AG08396 (cell line): ENCODE results near the gene TAS1R3.
A peak's percentile ranks its signal among the peaks of the same experiment; 100 is the strongest.

ENCODE experiments used
- DNase-seq: peaks from one replicate; pipeline ENCODE4 v3.0.0; 2012; ENCODE audit warnings: low spot score, mixed read lengths

Gene TAS1R3

GRCh38 chr1:1340185-1340584 lies 9.1 kb downstream of the TAS1R3 start:
- no peak for DNase-seq

- DNase-seq, result no peak
These were observed 9.9 kb downstream of the TAS1R3 start for GRCh38 chr1:1340791-1341548.

- DNase-seq, result no peak
These were observed 10.5 kb downstream of the TAS1R3 start for GRCh38 chr1:1341549-1342021.

- DNase-seq, result no peak
These were observed 11.0 kb downstream of the TAS1R3 start for GRCh38 chr1:1342061-1342562.

- DNase-seq, result no peak
These were observed 11.6 kb downstream of the TAS1R3 start for GRCh38 chr1:1342584-1343115.

- DNase-seq, result no peak
These were observed 12.8 kb downstream of the TAS1R3 start for GRCh38 chr1:1343811-1344421.

GRCh38 chr1:1344655-1345361 lies 13.7 kb downstream of the TAS1R3 start:
- peak; percentile 82 for DNase-seq

- no peak for DNase-seq
These were observed 14.3 kb downstream of the TAS1R3 start for GRCh38 chr1:1345384-1345783.

- DNase-seq, result no peak
These were observed 14.9 kb downstream of the TAS1R3 start for GRCh38 chr1:1345860-1346500.

- no peak for DNase-seq
These were observed 15.4 kb downstream of the TAS1R3 start for GRCh38 chr1:1346501-1346890.

- DNase-seq, result no peak
These were observed 16.0 kb downstream of the TAS1R3 start for GRCh38 chr1:1347026-1347595.

- DNase-seq, result no peak
These were observed 16.8 kb downstream of the TAS1R3 start for GRCh38 chr1:1347663-1348419.

- no peak for DNase-seq
These were observed 17.6 kb downstream of the TAS1R3 start for GRCh38 chr1:1348420-1349255.

GRCh38 chr1:1349256-1350012 lies 18.4 kb downstream of the TAS1R3 start, which contains the start of gene DVL1:
Gene DVL1 (minus strand): TSS chr1:1349418. CDS start chr1:1349065, 353 bp downstream.
- DNase-seq, result peak; percentile 93

GRCh38 chr1:1351511-1352427 lies 20.7 kb downstream of the TAS1R3 start:
- DNase-seq, result peak; percentile 53

GRCh38 chr1:1352786-1353388 lies 21.8 kb downstream of the TAS1R3 start:
- DNase-seq, result no peak

GRCh38 chr1:1353389-1354151 lies 22.5 kb downstream of the TAS1R3 start:
- DNase-seq, result no peak
